H9 (cell line): ENCODE results near the gene ROR1. TPM values are rescaled to one million over a fixed set of nuclear protein-coding genes. Genes with fewer than 3 reads are reported as not detected.

Experiments
- DNase-seq: peaks from one replicate; pipeline ENCODE4 v3.0.0-alpha.2; 2017
- H2AFZ ChIP-seq: one replicate; pipeline ENCODE4 v1.6.1; 2013; ENCODE audit warnings: mild to moderate bottlenecking, low read length, control low read depth, moderate library complexity
- H2AK5ac ChIP-seq: 2 replicates; pipeline ENCODE4 v1.6.1; 2013; ENCODE audit warnings: low read length, control low read depth, mixed read lengths; ENCODE audit not compliant: insufficient read length
- H2BK120ac ChIP-seq: one replicate; pipeline ENCODE4 v1.6.1; 2013; ENCODE audit warnings: low read depth, mild to moderate bottlenecking, low read length, control low read depth, inconsistent platforms; ENCODE audit not compliant: poor library complexity, severe bottlenecking
- H2BK12ac ChIP-seq: 2 replicates; pipeline ENCODE4 v1.6.1; 2013; ENCODE audit warnings: low read length, control low read depth, mixed read lengths, low read depth; ENCODE audit not compliant: insufficient read length
- H2BK15ac ChIP-seq: 2 replicates; pipeline ENCODE4 v1.6.1; 2013; ENCODE audit warnings: low read depth, low read length, control low read depth
- H2BK20ac ChIP-seq: one replicate; pipeline ENCODE4 v1.6.1; 2013; ENCODE audit warnings: low read depth, mild to moderate bottlenecking, low read length, control low read depth, inconsistent platforms; ENCODE audit not compliant: poor library complexity, severe bottlenecking
- H2BK5ac ChIP-seq: 2 replicates; pipeline ENCODE4 v1.6.1; 2013; ENCODE audit warnings: low read length, control low read depth, mixed read lengths; ENCODE audit not compliant: insufficient read length
- H3K14ac ChIP-seq: 2 replicates; pipeline ENCODE4 v1.6.1; 2013; ENCODE audit warnings: low read length, control low read depth; ENCODE audit not compliant: insufficient read depth
- H3K18ac ChIP-seq: 2 replicates; pipeline ENCODE4 v1.6.1; 2013; ENCODE audit warnings: low read depth, mild to moderate bottlenecking, mixed read lengths, low read length, control low read depth; ENCODE audit not compliant: insufficient read length
- H3K23ac ChIP-seq: 2 replicates; pipeline ENCODE4 v1.6.1; 2013; ENCODE audit warnings: low read length, control low read depth, mixed read lengths, low read depth; ENCODE audit not compliant: insufficient read length
- H3K23me2 ChIP-seq: 2 replicates; pipeline ENCODE4 v1.6.1; 2013; ENCODE audit warnings: low read depth, mild to moderate bottlenecking, mixed read lengths, low read length, control low read depth; ENCODE audit not compliant: insufficient read length, poor library complexity, severe bottlenecking
- H3K27ac ChIP-seq: 2 replicates; pipeline ENCODE4 v1.5.1; 2013; ENCODE audit warnings: low read length, control low read depth, mixed read lengths, low read depth; ENCODE audit not compliant: insufficient read length
- H3K27me3 ChIP-seq: 2 replicates; pipeline ENCODE4 v1.6.1; 2013; ENCODE audit warnings: low read length, control low read depth, inconsistent platforms; ENCODE audit not compliant: insufficient read depth
- H3K4ac ChIP-seq: 2 replicates; pipeline ENCODE4 v1.6.1; 2013; ENCODE audit warnings: low read depth, mild to moderate bottlenecking, control low read depth, inconsistent platforms, low read length, moderate library complexity
- H3K4me1 ChIP-seq: 2 replicates; pipeline ENCODE4 v1.6.1; 2013; ENCODE audit warnings: low read length, control low read depth, inconsistent platforms; ENCODE audit not compliant: insufficient read depth
- H3K4me2 ChIP-seq: 2 replicates; pipeline ENCODE4 v1.6.1; 2013; ENCODE audit warnings: low read length, control low read depth, mixed read lengths; ENCODE audit not compliant: insufficient read length, insufficient read depth
- H3K56ac ChIP-seq: 2 replicates; pipeline ENCODE4 v1.6.1; 2013; ENCODE audit warnings: low read depth, mild to moderate bottlenecking, mixed read lengths, low read length, control low read depth; ENCODE audit not compliant: insufficient read length
- H3K79me1 ChIP-seq: 2 replicates; pipeline ENCODE4 v1.6.1; 2013; ENCODE audit warnings: low read depth, mild to moderate bottlenecking, moderate library complexity, low read length, control low read depth, inconsistent platforms; ENCODE audit not compliant: insufficient read depth, poor library complexity, severe bottlenecking
- H3K79me2 ChIP-seq: 2 replicates; pipeline ENCODE4 v1.6.1; 2013; ENCODE audit warnings: low read length, control low read depth, inconsistent platforms; ENCODE audit not compliant: insufficient read depth
- H3K9ac ChIP-seq: 2 replicates; pipeline ENCODE4 v1.6.1; 2013; ENCODE audit warnings: low read length, control low read depth, mixed read lengths; ENCODE audit not compliant: insufficient read length; ENCODE audit errors: extremely low read depth
- H3K9me3 ChIP-seq: one replicate; pipeline ENCODE4 v1.6.1; 2013; ENCODE audit warnings: low read depth, low read length, inconsistent platforms; ENCODE audit not compliant: control insufficient read depth
- H3T11ph ChIP-seq: one replicate; pipeline ENCODE4 v1.6.1; 2013; ENCODE audit warnings: mild to moderate bottlenecking, low read length, control low read depth, inconsistent platforms
- H4K20me1 ChIP-seq: one replicate; pipeline ENCODE4 v1.6.1; 2013; ENCODE audit not compliant: control insufficient read depth, insufficient read length, insufficient read depth
- H4K5ac ChIP-seq: 2 replicates; pipeline ENCODE4 v1.6.1; 2013; ENCODE audit warnings: low read depth, mild to moderate bottlenecking, mixed read lengths, low read length, control low read depth; ENCODE audit not compliant: insufficient read length
- H4K8ac ChIP-seq: replicated peaks from 2 replicates; pipeline ENCODE4 v1.6.1; 2013; ENCODE audit warnings: low read length, control low read depth, mixed read lengths, low read depth; ENCODE audit not compliant: insufficient read length
- H4K91ac ChIP-seq: 2 replicates; pipeline ENCODE4 v1.6.1; 2013; ENCODE audit warnings: low read depth, mild to moderate bottlenecking, moderate library complexity, mixed read lengths, low read length, control low read depth; ENCODE audit not compliant: insufficient read length
- H3K27ac Mint-ChIP-seq, 3 experiments: 2 replicates in 2 of 3; 3 replicates in 1 of 3; pipeline ENCODE4 v1.8.0; 2020 to 2021; ENCODE audit warnings: mixed read lengths in 3 of 3, mild to moderate bottlenecking in 1 of 3, moderate library complexity in 1 of 3
- H3K27me3 Mint-ChIP-seq: 2 replicates; pipeline ENCODE4 v1.8.0; 2021; ENCODE audit warnings: low read depth, mild to moderate bottlenecking, moderate library complexity, mixed read lengths
- H3K36me3 Mint-ChIP-seq, 3 experiments: 2 replicates in 2 of 3; 3 replicates in 1 of 3; pipeline ENCODE4 v1.8.0; 2020 to 2021; ENCODE audit warnings: low read depth in 3 of 3, mixed read lengths in 3 of 3; ENCODE audit not compliant: insufficient read depth in 1 of 3
- H3K4me1 Mint-ChIP-seq, 2 experiments: 2 replicates each; pipeline ENCODE4 v1.8.0; 2020; ENCODE audit warnings: mixed read lengths in 2 of 2
- H3K4me3 Mint-ChIP-seq, 2 experiments: 2 replicates in 1 of 2; 3 replicates in 1 of 2; pipeline ENCODE4 v1.8.0; 2020 to 2021; ENCODE audit warnings: mild to moderate bottlenecking in 2 of 2, mixed read lengths in 2 of 2, moderate library complexity in 1 of 2
- H3K9me3 Mint-ChIP-seq, 2 experiments: 2 replicates in 1 of 2; 3 replicates in 1 of 2; pipeline ENCODE4 v1.8.0; 2020; ENCODE audit warnings: mild to moderate bottlenecking in 2 of 2, mixed read lengths in 2 of 2, moderate library complexity in 1 of 2
- WGBS: extraction: QIAGEN DNeasy Blood & Tissue Kit; methylation state at CpG from one replicate; pipeline ENCODE4 v1.1.7; 2013; ENCODE audit warnings: missing lambda C conversion rate, low lambda C conversion rate, mixed read lengths; ENCODE audit not compliant: insufficient read length; ENCODE audit errors: extremely low coverage; 5-methylcytosine and 5-hydroxymethylcytosine counted together
- total RNA-seq: library from RNA; stranded (reverse); gene quantifications from 2 replicates; pipeline ENCODE4 v1.2.1, GENCODE V29; 2021
- TF ChIP-seq, protein P1 (sequence below): fragments of 200-600 bp; sonication (generic); conservative IDR thresholded peaks from 3 replicates; pipeline ENCODE4 v1.8.0; 2021; ENCODE audit warnings: antibody characterized with exemption, mild to moderate bottlenecking

Gene ROR1
- total RNA-seq, 1 experiment from 2014 or later: 75.9 TPM

DNA sequence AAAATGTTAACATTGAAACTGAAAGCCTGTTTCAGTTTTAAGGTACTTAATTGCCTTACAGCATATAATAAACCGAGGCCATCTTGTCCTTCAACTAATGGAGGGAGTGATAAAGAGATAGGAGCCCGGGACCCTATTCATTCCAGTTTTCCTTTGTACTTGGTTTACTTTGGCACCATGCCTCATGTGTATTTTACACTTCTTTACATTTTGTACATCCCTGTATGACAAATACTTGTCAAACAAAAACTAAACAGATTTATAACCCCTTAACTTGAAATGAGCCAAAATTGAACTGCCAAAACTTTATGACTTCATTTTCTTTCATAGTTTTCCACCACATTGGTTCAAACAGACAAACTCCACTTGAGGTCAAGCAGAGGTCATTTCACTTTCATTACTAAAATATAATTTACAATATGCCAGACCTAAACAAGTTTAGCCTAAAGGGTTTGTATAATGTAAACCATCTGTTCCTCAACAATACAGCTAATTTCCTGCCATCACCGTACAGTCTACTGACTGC, 398.7 kb downstream of the ROR1 start:
- TF ChIP-seq, protein P1, sequence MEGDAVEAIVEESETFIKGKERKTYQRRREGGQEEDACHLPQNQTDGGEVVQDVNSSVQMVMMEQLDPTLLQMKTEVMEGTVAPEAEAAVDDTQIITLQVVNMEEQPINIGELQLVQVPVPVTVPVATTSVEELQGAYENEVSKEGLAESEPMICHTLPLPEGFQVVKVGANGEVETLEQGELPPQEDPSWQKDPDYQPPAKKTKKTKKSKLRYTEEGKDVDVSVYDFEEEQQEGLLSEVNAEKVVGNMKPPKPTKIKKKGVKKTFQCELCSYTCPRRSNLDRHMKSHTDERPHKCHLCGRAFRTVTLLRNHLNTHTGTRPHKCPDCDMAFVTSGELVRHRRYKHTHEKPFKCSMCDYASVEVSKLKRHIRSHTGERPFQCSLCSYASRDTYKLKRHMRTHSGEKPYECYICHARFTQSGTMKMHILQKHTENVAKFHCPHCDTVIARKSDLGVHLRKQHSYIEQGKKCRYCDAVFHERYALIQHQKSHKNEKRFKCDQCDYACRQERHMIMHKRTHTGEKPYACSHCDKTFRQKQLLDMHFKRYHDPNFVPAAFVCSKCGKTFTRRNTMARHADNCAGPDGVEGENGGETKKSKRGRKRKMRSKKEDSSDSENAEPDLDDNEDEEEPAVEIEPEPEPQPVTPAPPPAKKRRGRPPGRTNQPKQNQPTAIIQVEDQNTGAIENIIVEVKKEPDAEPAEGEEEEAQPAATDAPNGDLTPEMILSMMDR: no peak
- Histone ChIP-seq H3K4ac (no peak overlapping the region), H4K5ac (no peak overlapping the region), H4K8ac (no peak overlapping the region), H4K91ac (no peak overlapping the region), H3K79me1 (no peaks in the 10 kb centered on the region), H2BK12ac (no peak overlapping the region), H2AFZ (no peak overlapping the region), H3K4me2 (no peak overlapping the region), H3K14ac (no peak overlapping the region), H2BK120ac (no peak overlapping the region), H3K9ac (no peak overlapping the region), H2BK15ac (no peak overlapping the region), H2BK5ac (no peak overlapping the region), H3K23me2 (peaks cover 3% of the 10 kb centered on the region), H3K27me3 (no peaks in the 10 kb centered on the region), H3K9me3 (peaks cover 7% of the 10 kb centered on the region), H3K79me2 (no peaks in the 10 kb centered on the region), H2BK20ac (no peak overlapping the region), H3K4me1 (peaks cover 9% of the 10 kb centered on the region), H3K27ac (no peak overlapping the region), H3T11ph (no peak overlapping the region), H3K56ac (no peak overlapping the region), H3K23ac (no peak overlapping the region), H4K20me1 (no peaks in the 10 kb centered on the region), H2AK5ac (no peak overlapping the region), H3K18ac (no peak overlapping the region)
- H3K9me3 Mint-ChIP-seq: peaks cover 13 to 27% of the 10 kb centered on the region in 2 experiments
- peaks cover 27 to 38% of the 10 kb centered on the region in 2 experiments for H3K4me1 Mint-ChIP-seq
- no peak for DNase-seq
- no peak overlapping the region for H3K27ac Mint-ChIP-seq
- H3K36me3 Mint-ChIP-seq: peaks cover 50 to 61% (median 51%) of the 10 kb centered on the region in 3 experiments
- WGBS: no CpG with 5 or more reads among the region's 3 CpGs
- no peak overlapping the region for H3K4me3 Mint-ChIP-seq
- no peaks in the 10 kb centered on the region for H3K27me3 Mint-ChIP-seq
